Superior temporal gyrus (tissue), 1 donor: ENCODE measurements around the gene RASA4B.
A peak's percentile ranks its signal among the peaks of the same experiment; 100 is the strongest.
"Not testable (repeated sequence)": the region's sequence is repeated elsewhere in the genome, so short reads cannot be mapped to it uniquely, and the experiment has no call there.

Experiments
- DNase-seq: peaks from one replicate; pipeline ENCODE4 v3.0.0-alpha.2; 2016; ENCODE audit errors: extremely low spot score

The RASA4B gene

GRCh38 chr7:102474116-102474515 is 43.5 kb downstream of the RASA4B start:
- DNase-seq: not testable (repeated sequence)

GRCh38 chr7:102473271-102473991 is 44.1 kb downstream of the RASA4B start:
- DNase-seq: no peak

GRCh38 chr7:102472126-102473041 is 45.2 kb downstream of the RASA4B start:
- no peak for DNase-seq

- no peak for DNase-seq
Observed at GRCh38 chr7:102471791-102472125, 45.8 kb downstream of the RASA4B start.

- DNase-seq: no peak
Observed at GRCh38 chr7:102469972-102470825, 47.4 kb downstream of the RASA4B start.

- no peak for DNase-seq
Observed at GRCh38 chr7:102469351-102469971, 48.1 kb downstream of the RASA4B start.

- no peak for DNase-seq
Observed at GRCh38 chr7:102468478-102469350, 48.9 kb downstream of the RASA4B start.

GRCh38 chr7:102467581-102468477 is 49.7 kb downstream of the RASA4B start:
- DNase-seq: no peak

GRCh38 chr7:102466097-102466496 is 51.5 kb downstream of the RASA4B start:
- DNase-seq: no peak

GRCh38 chr7:102464577-102465280 is 52.8 kb downstream of the RASA4B start, which contains the start of the genes ALKBH4 and LRWD1:
ALKBH4 (minus strand) TSS chr7:102464863; CDS start chr7:102464836, 27 bp downstream.
LRWD1 (plus strand) TSS chr7:102464984; CDS start chr7:102465081, 97 bp downstream.
- DNase-seq: peak; percentile 89

- no peak for DNase-seq
Observed at GRCh38 chr7:102463841-102464576, 53.6 kb downstream of the RASA4B start.

GRCh38 chr7:102460467-102460866 is 57.1 kb downstream of the RASA4B start:
- no peak for DNase-seq

- no peak for DNase-seq
Observed at GRCh38 chr7:102459221-102459844, 58.2 kb downstream of the RASA4B start.

- DNase-seq: no peak
Observed at GRCh38 chr7:102457352-102457924, 60.1 kb downstream of the RASA4B start.

- no peak for DNase-seq
Observed at GRCh38 chr7:102456327-102456726, 61.2 kb downstream of the RASA4B start.

GRCh38 chr7:102455596-102455995 is 62.0 kb downstream of the RASA4B start:
- no peak for DNase-seq

- DNase-seq: not testable (repeated sequence)
Observed at GRCh38 chr7:102454932-102455331, 62.6 kb downstream of the RASA4B start.
